Retina (tissue), 1 donor: ENCODE measurements around the gene PARD3B.

ENCODE experiments used
- DNase-seq: peaks from one replicate; pipeline ENCODE4 v3.0.0-alpha.2; 2016

Gene PARD3B

DNA sequence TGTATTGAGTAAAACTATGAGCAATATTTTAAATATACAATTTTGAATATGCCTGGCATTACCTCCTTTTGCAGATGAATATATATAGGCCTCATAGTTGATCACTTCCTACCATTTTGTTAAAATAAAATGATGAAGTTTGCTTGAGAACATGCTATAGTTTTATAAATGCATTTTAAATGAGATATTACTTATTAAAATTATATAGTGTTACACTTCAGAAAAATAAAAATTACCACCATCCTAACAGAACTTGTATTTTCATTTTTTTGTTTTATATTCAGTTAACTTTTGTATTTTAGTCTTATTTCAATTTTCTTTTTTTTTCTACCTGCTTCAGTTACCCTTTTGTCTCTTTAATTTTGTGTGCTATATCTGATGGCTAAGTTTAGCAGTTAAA, 426.9 kb downstream of the PARD3B start:
- no peak for DNase-seq

DNA sequence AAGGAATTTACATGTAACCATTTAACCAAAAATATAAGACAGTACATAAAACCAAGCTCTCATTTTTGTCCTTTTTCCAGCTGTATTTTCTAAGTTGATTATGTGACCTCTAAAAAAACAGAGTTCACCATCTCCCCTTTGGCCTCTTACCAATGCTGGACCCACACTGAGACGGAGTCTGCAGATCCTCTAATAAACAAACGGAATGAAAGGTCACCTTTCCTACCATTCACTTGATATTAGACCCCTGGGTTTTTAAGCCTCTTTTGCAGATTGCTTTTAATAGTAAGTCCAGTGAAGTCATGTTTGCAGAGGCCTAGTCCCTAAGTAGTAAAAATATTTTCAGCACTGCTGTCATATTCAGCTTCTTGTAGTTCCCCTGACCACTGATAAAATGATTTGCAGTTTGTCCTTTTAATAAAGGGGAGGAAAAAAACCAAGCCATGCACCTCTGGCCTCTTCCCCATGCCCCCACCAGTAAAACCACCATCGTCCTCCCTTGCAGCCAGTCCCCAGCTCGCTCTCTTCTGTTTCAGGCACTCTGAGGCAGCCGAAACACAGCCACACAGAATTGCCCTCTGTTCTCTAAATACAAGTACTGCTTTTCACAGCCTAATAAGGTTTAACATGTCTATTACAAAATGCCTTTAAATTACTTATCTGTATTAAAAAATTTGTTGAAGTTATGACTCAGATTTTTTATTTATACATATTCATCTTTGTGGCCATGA, 427.5 kb downstream of the PARD3B start:
- peak; percentile 35 for DNase-seq

DNA sequence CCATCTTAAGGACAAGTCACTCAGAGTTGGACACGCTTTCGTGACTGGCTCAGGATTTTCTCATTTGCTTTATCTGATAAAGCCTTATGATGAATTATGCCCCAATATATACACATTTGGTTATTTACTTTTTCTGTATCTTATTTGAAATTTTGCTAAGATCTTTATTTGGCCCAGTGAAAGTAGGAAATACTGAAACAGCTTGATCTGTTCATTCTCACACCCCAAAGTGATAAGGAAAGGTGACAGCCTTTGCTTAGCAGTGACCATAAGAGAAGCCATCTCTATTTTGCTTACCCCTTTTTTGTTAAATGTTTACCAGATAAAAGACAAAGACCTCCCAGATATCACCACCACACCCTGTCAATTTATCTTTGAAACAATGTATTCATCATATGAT, 428.3 kb downstream of the PARD3B start:
- no peak for DNase-seq

DNA sequence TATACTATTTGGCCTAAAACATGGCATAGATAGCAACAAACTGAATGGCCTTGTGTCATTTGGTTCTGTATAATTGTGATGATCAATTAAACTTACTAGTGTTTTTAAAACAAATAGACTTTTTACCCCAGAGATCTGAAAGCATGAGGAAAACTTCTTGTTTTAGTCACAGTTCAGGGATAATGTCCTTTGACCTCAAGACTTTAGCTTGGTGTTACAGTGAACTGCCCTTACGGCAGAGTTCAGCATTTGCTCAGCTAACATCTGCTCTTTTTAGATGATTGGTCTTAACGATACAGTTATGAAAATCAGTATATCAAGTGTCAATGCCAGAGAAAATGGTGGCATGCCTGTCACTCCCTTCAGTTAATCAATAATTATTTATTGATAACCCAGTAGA, 429.2 kb downstream of the PARD3B start:
- no peak for DNase-seq

DNA sequence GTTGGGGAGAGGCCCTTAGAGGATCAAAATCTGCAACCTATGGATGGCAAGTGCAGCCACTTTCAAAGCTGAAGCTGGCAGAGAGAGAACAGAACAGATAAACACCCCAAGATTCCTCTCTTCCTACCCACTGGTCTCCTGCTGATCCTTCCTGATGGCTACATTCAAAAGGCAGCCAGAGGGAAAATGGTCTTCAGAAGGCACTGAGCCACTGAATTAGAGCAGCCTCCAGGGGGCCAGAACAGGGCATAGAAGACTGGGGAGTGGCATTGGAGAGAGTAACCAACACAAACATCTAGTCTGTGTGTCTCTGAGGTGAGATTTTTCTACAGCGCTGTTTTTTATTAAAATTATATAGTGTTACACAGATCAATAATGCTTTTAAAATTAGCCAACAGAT, 432.6 kb downstream of the PARD3B start:
- DNase-seq: no peak

DNA sequence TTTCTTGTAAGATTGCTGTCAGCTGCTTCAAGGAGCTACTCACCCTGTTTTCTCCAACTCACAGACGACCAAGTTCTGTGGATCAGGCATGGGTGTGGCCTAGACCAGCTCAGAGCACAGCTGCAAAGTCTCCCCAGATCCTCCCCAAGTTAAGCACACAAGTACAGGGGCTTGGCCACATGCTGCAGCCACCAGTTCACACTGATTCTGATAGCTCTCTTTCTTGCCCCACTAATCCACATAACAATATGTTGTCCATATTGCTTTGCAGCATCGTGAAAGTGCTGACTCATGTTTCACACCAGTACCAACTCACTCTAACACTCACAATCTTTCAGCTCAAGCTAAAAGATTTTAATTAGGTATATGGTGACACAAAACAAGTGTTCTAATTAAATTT, 437.0 kb downstream of the PARD3B start:
- DNase-seq: no peak

DNA sequence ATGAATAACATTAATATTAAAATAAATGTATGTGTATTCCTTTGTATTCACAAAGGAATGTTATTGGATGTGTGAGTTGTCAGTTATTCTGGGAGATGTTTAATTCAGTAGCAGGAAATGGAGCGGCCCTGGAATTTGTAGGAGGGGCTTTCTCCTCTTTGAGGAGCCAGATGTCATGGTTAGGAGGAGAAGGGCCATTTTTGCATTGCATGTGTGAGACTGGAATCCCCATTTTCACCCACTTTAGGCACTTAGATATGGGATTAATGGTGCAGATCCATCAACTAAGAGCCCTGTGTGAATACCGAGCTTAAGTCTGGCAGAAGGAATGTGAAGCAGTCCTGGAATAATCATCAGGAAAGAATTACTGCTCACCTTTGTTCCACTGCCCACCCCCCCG, 439.2 kb downstream of the PARD3B start:
- DNase-seq: no peak

DNA sequence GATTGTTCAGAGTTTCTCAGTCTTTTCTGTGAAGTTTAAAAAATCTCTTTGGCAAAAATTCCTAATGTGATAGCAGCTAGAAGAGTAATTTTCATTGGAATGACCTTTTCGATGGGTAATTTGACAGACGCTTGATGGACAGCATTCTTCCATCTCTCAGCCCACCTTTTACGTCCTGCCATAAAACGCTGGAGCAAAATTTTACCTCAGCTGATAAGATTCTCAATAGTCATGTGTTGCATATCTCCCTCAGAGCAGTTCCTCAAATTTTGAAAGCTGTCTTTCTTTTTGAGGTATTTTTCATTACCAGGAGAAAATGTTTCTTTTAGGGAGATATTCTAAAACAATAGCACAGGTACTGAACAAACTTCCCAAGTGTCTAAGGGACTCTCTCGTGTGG, 441.4 kb downstream of the PARD3B start:
- no peak for DNase-seq

DNA sequence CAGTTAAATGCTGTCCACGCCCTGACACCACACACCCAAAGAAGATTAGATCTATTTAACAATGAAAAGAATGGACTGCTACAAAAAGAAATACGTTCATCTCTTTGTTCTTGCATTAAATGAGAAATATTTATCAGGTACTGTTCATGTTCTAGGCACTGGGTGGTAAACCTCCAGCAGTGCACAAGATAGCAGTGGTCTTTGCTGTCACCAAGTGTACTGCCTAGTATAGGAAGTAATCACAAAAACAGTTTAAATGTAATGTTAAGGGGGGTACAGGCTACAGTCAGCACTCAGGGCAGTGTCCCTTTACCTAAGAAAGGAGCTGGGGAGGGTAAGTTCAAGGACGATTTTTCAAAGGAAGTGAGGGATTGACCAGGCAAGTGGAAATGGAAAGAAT, 443.6 kb downstream of the PARD3B start:
- no peak for DNase-seq

DNA sequence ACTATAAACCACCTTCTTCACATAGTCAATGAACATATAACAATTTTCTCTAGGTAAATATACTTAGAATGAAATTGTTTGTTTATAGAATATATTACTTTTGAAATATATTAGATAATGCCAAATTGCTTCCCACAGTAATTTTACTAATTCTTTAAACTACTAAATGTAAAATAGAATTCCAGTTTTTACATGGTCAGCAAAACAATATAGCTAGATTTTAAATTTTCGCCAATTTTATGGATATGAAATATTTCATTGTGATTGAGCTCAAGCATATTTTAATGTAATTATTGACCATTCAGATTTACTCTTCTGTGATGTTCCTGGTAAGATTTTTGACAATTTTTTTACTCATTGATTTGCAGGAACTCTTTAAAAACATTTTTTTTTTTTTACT, 444.6 kb downstream of the PARD3B start:
- DNase-seq: no peak

DNA sequence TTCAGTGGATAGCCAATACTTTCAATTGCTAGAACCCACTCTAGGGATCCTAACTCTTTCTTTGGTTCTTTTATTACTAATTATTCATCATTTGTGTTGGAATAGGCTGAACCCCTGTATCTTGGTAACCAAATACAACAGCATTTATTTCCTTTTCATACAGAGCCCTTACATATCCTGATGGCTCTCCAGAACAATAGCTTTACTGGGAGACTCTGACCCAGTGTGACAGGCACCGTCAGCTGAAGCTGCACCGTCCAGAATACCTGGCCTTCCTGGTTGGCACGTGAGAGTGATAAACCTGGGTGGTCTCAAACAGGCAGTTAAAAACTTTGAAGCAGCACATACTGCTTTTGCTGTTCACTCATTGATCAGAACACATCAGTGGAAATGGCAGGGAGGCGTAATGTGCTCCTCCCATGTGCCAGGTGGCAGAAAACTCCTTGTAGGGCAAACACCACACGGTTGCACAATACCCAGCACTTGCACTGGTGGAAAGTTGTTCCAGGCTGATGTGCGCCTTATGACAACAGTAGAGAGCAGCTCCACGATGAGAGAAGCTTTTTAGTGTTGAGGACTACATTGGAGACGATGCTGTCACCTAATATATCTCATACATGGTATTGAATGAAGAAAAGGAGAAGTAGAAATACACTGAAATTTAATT, 456.2 kb downstream of the PARD3B start:
- no peak for DNase-seq

DNA sequence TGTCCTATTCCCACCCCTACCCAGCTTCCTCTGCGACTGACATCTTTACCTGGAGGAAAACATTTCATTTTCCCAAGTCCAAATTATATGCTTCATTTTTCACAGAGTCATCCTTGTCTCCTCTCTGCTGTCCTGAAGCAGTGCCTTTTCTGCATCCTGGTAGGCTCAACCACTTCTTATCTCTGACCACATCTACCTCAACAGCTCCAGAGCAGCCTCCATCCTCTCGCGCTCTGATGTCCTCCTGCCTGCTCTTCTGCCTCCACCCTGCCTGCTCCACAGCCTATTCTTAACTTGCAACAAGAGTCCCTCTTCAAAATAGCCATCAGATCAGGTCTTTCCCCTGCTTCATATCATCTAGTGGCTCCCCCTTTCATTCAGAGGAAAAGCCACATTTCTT, 457.1 kb downstream of the PARD3B start:
- DNase-seq: no peak

DNA sequence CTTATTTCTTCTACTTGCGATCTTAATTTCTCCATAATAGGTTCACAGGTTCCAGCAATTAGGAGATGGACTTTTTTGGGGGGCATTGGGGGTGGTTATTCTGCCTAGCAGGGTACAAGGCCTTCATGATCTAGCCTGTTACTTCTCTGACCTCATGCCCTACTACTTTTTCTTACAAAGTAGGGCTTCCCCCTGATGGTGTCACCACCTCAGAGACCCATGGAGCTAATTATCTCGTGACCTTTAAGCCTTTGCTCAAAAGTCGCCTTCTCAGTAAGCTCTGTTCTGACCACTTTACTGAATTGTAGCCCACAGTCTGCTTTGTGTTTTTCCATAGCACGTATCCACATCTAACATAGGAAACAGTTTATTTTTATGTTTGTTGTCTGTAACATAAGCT, 458.0 kb downstream of the PARD3B start:
- DNase-seq: no peak

DNA sequence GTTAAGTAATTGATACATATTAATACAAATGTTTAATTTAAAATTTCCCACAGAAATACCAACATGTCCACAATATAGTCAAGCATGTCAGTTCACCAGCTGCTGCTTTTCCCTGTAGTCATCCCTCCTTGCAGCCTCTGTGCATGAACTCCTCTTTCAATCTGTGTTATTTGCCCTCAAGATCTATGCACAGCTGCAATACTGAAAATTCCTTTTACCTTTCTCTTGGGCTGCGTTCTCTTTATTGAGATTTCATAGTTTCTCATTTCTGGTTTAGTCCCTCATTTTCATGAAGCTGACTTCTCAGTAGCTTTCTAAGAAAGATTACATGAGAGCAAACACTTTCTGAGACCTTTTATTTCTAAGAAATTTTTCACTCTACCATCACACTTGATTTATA, 464.9 kb downstream of the PARD3B start:
- no peak for DNase-seq

DNA sequence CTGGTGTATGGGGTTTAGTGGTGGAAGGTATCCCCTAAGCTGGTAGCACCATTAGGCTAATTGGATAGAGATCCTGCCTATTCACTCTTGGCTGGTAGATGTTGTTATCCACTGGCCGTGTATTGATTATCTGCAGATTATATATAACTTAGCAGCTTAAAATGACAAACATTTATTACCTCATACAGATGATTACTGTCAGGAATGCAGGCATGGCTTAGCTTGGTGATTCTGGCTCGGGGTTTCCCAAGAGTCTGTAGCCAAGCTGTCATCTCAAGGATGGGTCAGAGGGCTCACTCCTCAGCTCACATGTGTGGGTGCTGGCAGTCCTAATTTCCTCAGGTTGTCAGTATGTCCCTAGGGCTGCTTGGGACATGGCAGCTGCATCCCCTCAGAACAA, 465.8 kb downstream of the PARD3B start:
- DNase-seq: no peak

DNA sequence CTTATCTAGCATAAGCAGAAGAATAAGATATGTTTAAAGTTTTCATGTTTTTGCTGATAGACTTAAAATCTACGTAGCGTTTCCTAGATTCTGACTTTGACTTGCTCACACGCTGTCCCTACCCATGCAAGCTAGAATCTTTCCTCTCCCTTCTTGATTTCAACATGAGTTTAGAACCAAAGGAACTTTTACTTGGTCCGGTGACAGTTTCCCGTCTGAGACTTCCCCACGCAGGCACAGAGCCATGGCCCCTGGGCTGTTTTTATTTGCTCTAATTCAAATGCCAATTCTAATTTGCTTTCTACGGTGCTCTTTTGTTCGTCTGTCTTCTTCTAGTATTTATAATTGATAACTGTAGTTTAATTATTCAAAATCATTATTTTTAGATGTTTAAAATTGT, 467.7 kb downstream of the PARD3B start:
- no peak for DNase-seq

DNA sequence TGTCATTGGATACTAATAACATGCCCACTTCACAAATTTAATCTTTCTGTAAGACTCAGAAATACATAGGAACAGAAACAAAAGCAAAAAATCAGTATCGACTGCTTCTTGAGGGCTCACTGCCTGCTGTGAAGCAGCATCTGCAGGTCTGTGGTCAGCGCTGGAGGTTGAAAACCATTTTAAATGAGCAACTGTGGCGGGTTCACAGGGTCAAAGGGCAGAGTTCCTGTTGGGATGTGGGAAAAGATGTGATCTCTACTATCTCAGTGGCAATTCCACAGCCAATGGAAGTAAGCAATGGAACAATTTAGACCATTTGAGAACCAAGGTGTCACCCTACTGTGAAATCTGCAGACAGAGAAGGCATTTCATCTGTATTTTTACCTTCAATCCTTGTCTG, 468.3 kb downstream of the PARD3B start:
- DNase-seq: no peak

DNA sequence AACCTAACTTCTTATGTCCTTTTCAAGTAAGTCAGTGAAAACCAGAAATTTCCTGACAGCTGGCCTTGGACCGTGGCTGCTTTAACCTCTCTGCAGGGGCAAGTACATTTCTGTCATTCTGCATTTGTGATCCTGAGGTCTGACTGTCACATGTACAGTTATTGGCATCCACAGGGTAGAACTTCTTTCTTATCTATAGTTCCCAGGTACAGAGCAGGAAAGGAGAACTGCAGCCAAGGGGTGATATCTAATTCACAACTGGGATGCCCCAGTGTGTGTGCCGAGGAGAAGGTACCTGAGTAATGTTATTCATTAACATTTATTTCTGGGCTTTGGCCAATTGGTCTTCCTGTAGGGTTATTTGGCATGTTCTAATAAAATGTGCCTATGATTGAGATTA, 468.9 kb downstream of the PARD3B start:
- DNase-seq: no peak

DNA sequence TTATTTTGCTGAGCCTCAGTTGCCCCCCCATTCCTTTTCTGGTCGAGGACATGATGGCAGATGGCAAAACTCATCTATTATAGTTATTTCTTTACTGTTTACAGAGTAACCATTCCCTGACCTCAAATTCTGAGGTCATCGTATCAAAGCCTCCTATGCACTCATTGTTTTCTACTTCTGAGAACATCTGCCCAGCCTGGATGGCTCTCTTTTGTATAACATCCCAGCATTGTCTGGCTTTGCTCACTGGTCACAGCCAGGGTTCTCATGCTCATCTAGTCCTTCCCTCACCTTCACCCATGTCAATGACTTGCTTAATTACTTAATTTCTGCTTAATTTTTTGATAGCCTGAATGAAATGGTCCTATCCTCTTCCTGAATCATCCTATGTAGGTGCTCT, 472.1 kb downstream of the PARD3B start:
- DNase-seq: no peak

DNA sequence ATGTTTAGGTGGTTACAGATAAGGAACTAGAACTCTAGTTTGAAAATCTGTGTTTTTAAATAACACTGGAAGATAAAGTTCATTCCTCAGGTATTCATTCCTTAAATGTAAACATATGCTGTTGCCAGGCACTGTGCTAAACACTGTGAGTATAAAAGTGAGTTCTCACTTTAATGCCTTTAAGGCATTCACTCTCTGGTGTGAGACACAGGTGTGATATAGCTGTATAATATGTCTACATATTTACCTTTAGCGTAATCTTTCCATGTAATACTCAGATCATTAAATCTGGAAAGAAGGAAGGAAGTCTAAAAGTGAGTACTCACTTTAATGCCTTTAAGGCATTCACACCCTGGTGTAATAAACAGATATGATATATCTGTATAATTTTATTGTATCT, 472.6 kb downstream of the PARD3B start:
- no peak for DNase-seq

DNA sequence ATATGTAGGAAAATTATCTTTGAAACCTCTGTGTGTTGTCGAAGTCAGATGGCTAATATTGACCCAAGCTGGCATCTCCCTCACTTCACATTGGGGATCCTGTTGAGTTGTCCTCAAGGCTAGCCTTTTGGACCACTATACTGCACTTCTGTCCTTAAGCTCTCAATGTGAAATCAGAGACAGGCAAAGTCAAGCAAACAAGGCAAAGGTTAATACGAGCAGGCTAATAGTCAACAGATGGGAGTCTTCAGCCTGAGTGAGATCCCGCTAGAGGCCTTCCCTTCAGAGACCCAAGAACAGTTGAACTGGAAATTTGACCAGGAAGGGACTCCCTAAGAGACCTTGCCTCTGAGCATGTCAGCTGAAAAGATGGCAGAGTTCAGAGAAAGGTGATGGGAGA, 475.4 kb downstream of the PARD3B start:
- DNase-seq: no peak

DNA sequence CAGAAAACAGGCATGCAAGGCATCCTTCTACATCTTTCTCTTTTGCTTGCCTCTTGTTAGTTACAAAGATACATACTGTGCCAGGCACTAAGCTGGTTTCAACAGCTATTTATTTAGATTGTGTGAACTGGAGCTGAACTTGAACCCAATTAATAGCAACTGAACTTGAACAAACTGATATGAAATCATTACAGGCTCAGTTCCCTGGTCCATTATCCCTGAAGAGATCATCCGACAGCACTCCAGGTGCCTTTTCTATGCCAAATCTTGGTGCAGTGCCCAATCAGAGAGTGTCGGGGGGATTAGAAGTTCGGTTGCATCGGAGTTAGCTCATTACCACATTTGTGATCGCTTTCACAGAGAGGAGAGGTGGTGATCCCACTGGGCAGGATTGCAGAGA, 477.6 kb downstream of the PARD3B start:
- peak; percentile 48 for DNase-seq

DNA sequence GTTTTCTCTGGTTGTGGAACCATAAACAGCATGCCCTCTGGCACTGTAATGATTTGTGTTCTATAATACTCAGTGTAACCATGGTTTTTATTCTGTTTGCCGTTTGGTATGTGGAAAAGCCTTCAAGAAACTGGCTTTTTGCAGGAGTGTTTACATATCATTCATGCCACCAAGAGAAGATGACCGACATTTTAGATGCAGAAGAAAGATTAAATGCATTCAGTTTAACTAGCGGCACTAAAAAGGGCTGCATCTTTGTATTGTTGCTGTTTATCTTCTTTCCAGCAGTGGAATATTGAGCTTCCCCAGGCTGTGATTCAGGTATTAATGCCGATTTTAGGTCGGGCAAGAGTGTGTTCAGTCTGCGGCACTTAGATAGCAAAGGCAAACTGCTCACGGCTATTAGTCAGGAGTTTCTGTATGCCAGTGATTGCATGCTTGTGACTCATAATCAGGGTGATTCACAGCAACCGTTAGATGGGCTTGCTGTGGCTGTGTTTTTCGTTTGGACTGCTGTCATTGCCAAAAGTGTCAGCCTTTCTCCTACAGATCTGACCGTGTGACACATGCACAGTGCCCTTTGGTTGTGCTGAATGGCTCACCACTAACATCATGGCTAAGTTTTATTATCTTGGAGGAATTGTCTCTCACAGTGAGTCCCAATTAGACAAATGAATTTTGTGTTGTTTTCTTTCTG, 479.7 kb downstream of the PARD3B start:
- DNase-seq: no peak

DNA sequence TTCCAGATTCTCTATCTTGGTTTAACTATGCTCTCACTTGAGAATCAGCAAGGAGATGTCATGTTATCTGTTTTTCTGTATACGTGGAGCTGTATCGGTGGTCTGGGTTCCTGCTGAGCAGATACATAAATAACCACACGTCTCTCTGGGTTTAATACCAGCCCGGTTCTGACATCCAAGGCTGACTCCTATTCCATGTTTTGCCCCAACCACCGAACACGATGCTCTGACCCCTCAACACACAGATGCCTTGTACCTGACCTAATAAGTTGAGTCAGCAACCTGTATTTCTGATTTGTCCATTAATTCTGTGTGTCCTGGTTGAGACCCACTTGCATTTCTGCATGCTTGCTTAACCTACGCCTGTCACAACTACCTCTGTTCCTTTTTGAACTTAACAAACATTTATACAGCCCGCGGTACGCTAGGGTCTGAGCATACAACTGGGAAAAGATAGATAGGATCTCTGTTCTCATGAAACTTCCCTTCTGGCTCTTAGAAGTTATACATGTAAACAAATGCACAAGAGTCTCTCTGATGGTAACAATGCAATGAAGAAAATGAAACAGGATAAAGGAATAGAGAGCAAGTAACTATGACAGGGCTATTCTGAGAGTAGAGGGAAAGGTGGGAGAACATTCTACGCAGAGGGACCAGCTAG, 480.4 kb downstream of the PARD3B start:
- DNase-seq: no peak
